ENCODE measurements around the gene ARTN.

ARTN gene, protein sequence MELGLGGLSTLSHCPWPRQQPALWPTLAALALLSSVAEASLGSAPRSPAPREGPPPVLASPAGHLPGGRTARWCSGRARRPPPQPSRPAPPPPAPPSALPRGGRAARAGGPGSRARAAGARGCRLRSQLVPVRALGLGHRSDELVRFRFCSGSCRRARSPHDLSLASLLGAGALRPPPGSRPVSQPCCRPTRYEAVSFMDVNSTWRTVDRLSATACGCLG

DNA sequence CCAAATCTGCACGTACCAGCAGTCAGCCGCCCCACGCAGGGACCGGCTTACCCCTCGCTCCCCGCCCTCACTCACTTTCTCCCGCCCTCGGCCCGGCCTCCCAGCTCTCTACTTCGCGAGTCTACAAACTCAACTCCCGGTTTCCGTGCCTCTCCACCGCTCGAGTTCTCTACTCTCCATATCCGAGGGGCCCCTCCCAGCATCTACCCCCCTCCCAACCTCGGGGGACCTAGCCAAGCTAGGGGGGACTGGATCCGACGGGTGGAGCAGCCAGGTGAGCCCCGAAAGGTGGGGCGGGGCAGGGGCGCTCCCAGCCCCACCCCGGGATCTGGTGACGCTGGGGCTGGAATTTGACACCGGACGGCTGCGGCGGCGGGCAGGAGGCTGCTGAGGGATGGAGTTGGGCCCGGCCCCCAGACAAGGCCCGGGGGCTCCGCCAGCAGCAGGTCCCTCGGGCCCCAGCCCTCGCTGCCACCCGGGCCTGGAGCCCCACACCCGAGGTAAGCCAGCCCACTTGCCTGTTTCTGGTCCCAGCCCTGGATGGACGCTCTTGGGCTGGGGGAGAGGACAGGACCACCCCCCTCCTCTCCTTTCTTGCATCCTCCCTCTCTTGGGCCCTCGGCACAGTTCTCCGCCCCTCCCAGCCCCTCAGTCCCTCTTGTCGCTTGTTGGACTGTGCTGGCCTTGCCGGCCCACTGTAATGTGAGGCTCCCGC is at the start of gene ARTN:
Gene ARTN, plus strand, starts transcription at position 416 of the 715 bp plus-strand sequence. CDS start 1,856 bp downstream, outside the sequence.
- DNase-seq, result peak; percentile 51

DNA sequence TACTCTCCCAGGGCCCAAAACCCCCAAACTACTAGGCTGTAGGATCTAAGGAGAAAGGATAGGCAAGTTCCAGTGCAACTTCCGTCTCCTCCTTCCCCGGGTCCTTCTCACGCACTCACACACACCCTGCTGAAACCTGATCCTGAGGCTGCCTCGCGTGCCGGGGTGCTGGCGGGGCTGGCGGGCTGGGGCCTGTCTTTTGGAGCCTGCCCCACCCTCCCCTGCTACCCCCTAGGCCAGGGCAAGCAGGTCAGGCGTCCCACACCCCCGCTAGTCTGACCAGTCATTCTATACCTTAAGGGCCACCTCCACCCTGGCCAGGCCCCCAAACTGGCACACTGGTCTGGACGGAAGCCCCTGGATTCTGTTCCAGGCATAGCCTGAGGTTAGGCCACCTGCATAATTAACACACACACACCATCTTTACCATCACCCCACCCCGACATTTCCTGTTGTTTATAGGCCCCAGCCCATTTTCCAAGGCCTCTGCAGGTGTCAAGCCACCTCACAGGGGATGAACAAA is 48.3 kb upstream of the ARTN start:
- peak; percentile 34 for DNase-seq

DNA sequence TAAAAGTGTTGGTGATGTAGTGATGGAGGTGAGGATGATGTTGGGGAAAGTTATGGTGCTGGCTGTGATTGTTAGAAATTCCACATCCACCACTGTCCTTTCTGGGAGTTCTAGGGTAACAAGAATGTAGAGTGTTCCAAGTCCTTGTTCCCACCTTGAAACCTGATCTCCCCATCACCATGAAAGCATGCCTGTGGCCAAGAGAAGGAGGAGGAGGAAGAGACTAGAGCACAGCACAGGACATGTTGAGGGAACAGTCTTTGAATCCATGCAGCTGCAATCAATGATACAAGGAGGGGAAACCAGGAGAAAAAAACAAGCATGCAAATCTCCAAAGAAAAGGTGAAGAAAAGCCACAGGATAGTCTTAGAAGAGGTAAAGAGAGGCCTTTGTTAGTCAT is 45.9 kb upstream of the ARTN start:
- DNase-seq, result no peak

DNA sequence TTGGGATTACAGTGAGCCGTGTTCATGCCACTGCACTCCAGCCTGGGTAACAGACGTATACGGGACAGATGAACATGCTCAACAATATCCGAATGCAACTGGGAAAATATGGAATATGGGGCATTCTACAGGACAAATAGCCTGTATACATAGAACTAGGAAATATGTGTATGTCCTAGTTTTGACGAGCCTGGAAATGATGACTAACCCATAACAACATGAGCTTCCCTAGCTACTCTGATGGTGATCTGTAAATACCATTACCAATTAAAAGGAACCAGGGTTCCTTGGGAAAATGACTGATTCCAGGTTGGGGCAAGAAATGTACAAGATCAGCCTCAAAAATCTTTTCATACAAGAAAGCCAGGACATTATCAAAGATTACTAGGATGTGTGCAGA is 42.8 kb upstream of the ARTN start:
- no peak for DNase-seq

DNA sequence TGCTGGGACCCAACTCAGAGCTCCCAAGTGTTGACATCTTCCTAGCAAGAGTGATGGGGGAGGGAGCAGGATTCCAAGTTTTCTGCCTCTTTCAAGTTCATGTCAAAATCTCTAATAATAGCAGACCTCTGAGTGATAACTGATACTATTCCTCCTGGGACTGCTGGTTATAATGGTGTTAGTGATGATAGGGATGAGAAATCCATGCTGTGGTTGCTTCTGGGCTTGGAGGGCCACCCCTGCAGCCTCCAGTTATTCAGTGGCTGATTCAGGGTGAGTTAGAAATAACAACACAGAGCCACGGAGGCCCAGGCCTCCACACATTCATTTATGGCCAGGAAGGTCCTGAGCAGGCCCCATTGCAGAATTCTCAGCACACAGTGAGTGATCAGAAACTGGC is 40.6 kb upstream of the ARTN start:
- no peak for DNase-seq

DNA sequence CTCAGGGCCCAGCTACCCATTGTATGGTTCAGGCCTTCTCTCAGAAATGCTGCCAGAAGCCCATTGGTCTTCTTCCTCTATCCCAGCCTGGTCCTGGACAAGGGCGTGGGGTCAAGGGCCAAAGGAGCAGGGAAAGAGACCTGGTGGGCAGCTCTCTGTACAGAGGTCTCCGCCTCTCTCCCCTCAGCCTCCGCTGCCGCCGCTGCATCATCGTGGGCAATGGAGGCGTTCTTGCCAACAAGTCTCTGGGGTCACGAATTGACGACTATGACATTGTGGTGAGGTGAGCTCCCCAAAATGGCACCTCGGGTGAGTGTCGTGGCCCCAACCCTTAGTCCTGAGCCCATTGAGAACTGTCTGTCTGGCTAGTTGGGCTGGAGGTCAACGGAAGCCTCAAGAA is 34.6 kb upstream of the ARTN start:
- no peak for DNase-seq

DNA sequence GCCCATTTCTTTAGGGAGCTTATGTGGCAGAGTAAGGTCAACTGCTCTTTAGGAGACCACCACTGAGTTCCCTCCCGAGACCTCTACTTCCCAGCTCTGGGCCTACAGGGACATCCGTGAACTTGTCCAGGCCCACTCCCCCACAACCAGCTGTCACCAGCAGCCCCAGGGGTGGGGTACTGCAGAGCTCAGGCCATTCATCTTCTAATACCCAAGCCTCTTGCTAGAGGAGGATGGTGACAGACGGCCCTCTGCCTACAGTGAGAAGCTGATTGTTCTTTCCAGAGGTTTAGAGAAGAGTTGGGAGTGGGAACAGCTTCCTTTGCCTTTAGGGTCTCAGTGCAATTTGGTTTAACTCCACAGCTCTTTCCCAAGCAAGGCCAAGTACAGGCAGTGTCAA is 33.2 kb upstream of the ARTN start:
- DNase-seq, result no peak

DNA sequence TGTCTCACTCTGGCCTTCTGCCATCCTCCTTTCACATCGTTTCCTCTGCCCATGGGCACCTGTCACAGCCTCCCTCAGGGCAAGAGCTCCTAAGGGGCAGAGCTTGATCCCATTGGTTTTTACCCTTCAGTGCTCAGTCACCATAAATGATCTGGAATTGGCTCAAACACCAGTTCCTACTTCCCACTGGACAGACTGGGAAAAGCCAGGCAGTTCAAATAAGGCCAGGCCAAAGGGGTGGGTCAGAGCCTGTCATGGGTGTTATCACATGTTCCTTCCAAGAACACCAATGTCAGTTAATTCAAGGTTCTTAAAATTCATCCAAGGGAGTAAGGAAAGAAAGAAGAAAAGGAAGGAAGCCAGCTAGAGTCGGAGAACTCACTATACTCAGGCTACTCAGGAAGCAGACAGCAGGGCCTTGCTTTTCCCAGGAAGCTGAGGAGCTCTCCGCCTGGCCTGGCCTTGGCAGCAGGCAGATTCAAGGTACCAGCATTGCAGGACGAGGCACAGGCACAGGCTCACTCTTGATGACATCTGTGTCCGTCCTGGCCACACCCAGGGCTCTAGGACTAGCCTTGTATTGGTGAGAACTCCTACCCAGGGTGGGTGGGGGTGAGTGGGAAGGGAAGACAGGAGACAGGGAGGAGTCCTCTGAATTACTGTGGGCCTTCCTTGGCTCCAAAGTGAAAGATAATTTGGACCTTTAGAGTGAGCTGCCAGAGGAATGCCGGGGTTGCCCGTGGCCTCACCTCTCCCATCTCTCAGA is 32.2 kb upstream of the ARTN start:
- DNase-seq, result no peak

DNA sequence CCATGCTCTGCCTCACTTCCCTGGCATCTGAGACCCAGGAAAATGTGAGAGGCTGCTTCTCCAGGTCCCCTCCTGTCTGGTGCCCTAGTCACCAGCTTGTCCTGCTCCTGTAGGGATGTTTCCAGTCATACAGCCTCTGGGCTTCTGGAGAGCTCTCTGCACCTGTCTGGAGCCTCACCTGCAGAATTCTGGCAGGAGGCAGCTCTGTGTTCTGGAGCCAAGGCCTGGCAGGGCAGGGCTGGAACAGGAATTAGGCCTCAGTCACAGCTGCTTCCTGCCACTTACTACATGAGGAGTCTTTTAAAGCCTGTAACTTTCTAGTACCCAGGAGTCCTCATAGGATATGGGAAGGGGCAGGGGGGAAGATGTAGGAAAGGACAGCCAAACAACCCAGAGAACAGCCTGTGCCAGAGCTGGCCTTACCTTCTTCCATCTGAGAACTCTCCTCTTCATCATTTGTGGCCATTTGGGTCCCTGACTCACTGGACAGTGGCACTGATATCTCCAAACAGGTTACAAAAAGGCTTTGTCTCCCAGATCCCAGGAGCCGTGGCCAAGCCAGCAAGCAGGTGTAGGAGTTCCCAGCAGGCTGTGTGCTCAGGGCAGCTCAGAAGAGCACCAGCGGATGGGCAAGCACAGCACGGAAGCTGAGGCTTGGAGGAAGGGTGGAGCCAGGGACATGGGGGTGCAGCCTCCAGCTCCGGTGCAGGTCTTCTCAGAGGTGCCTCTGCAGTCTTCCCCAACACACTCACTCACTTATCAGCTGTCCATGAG is 31.4 kb upstream of the ARTN start:
- DNase-seq, result no peak

DNA sequence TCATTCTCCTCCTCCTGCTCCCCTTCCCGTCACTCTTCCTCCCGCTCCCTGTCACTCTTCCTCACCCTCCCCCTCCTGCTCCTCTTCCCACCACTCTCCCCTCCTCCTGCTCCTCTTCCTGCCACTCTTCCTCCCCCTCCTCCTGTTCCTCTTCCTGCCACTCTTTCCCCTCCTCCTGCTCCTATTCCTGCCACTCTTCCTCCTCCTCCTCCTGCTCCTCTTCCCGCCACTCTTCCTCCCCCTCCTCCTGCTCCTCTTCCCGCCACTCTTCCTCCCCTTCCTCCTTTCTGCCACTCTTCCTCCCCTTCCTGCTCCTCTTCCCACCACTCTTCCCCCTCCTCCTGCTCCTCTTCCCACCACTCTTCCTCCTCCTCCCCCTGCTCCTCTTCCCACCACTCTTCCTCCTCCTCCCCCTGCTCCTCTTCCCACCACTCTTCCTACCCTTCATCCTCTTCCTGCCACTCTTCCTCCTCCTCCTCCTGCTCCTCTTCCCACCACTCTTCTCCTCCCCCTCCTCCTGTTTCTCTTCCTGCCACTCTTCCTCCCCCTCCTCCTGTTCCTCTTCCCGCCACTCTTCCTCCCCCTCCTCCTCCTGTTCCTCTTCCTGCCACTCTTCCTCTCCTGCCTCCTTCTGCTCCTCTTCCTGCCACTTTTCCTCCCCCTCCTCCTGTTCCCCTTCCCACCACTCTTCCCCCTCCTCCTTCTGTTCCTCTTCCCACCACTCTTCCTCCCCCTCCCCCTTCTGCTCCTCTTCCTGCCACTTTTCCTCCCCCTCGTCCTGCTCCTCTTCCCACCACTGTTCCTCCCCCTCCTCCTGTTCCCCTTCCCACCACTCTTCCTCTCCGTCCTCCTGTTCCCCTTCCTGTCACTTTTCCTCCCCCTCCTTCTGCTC is 28.7 kb upstream of the ARTN start:
- DNase-seq, result no peak

DNA sequence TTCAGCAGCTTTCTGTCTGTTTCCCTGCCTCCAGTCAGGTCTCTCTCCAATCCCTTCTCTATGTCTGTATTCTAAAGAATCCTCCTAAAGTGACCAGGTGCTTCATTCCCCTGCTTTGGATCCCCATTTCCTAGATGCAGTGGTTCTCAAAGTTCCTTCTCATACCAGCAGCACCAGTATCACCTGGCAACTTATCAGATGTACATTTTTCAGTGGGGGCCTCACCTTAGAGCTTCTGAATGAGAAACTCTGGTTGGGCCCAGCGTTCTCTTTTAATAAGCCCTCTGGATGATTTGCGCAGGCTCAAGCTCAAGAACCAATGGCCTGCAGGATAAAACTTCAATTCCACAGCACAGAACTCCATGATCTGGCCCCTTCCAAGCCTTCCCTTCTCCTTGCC is 25.4 kb upstream of the ARTN start:
- no peak for DNase-seq

DNA sequence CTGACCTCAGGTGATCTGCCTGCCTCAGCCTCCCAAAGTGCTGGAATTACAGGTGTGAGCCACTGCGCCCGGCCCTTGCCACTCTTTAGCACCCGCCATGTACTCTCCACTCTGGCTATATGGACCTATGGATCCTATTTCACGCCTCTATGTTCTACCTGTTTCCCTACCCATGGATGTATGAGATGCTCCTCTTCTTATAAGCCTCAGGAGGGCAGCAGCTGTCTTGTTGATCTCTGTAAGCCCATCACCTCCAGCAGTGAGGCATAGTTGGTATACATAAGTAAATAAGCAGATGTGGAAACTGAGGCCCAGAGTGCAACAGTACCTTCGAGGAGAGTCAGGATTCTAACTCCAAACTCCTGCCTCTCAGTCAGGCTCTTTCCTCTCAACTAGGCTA is 24.7 kb upstream of the ARTN start:
- no peak for DNase-seq

DNA sequence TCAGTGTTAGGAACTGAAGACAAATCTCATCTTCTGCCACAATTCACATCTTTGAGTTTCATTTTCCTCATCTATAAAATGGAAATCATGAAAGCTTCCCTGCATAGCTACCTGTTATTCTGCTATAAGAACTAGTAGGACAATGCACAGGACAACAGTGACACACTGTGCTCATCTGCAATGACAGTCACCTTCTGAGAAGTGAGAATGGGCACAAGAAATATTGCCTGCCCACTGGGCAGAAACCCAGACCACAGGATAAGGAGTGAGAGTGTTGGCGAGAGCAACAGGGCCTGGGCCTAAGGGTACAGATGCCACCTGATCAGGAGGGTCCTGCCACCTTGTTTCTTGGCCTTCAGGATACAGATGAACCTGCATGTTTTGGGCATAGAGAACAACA is 23.3 kb upstream of the ARTN start:
- no peak for DNase-seq

DNA sequence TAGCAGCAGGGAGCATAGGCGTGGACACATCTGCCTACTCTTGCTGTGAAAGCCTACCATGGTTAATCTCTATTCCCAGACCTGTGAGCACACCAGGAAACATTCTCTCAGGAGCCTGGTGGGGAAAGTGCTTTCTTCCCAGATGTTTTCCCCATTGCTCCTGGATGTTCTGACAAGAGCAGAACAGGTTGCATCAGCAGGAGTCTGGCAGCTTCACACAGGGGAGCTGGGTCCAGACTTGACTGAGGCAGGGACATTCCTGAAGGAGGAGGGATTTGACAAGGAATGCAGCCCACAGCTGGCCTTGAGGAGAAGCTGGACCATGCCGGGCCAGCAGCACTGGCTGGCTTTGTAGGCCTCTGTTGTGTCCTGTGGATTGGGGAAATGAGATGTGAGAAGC is 21.0 kb upstream of the ARTN start:
- DNase-seq, result no peak

DNA sequence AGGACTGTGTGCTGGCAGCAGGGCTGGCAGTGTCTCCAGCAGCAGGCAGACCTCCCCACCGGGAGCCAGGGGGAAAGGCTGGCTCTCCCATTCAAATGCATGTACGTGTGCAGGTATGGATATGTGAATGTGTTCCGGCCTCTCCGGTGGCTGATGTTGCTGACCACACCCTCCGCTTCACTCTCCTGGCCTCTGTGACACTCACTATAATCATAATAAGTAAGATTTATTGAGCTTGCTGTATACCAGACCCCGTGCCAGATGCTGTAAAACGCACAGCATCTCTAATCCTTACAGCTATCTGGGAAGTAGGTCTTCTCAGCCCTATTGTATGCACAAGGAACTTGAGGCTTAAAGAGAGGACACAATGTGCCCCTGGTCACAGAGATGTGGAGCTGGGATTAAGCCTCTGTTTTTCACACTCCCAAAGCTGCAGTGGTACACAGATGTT is 20.5 kb upstream of the ARTN start:
- DNase-seq, result no peak

DNA sequence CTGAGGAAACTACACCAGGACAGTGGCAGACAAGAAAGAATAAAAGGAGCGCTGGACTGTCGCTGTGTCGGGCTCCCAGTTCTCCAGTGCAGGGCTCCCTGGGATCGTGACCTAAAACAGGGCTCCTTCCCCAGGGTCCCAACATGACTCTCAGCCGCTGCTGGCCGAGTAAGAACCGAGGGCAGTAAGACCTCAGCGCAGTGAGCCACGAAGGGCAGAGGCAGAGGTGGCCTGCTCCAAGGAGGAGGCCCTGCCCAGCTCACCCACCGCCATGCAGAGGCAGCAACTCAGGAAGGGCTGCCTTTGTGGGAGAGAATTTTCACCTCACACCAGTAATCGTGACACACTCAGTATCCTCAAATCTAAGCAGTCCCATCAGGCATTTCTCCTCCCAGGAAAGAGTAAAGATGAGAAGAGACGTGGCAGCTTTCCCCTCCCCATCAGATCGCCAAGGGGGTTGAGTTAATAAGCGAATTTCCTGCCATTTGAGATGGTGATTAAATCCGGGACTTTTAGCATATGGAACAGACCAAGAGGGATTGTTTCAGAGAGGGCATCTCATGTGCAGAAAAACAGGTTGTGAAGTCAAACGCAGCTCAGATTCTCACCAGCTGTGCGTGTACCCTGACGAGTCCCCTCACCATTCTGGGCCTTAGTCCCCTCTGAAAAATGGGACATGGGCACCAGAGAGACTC is 19.8 kb upstream of the ARTN start:
- no peak for DNase-seq

DNA sequence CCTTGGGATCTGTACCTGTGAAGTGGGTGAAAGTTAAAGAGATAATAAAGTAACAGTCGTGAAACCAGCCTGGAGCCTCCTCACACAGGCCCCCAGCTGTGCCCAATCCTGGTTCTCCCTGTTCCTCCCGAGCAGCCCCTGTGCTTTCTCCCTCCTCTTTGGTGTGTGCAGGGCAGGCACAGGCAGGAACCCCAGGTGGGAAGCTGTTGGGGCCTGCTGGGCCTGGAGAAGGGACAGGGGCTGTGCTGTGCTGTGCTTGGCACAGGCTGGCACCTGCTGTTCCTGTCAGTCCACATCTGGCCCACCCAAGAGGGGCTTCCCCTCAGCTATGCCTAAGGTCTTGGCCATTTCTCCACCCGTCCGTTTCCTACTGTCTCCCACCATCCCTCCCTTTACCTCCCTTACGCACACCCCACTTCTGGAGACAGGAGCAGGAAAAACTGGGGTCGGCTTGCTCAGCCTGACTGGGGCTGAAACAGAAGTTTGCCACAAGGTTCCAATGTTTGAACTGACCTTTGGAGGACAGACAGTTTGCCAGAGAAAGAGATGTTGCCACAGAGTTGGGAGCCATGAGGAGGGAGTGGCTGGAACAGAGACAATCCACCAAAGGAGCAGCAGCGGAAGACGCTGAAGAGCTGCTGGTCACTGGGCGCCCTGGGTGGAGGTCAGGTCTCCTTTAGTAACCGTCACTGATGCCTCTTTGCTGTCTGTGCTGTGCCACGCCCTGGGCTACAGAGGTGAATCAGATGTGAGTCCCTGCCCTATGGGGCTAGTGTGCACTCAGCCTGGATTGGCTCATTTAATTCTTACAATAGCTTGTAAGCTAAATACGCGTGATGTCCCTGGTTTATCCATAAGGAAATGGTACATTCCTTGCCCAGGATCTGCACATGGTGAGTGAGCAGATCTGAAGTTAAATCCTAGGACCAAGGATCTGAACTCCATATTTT is 18.8 kb upstream of the ARTN start:
- DNase-seq, result no peak

DNA sequence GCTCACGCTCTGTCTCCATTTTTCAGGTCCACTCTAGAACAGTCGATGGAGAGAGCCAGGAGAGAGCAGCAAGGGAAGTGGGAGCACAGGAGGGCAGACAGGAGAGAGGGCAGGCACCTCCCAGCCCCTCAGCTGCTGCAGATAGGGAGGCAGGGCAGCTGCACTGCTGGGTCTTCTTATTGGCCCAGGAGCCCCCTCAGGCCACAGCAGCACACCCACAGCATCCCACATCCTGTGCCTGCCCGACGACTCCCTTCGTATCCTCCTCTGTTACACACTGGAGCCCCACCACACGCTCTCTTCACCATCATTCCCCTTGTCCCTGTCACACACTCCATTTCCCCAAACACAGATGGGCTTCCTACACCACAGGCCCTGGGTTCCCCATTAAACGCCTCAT is 13.7 kb upstream of the ARTN start:
- DNase-seq, result no peak

DNA sequence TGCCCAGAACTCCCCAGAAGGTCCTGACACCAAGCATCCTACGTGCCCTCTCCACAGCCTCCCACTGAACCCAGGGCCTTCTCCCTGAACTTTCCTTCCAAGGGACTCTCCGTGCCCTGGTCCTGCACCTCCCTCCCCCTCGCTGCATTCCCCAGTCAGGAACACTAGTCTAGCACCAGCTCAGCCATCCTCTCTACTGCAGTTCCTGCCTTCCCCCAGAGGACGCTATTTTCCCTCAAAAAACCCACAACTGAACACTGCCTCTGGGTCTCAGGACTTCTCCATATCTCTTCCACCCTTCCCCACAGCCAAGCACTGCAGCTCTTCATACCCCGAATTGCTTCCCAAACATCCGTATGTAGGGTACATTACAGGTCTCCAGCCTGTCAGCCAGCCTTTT is 12.6 kb upstream of the ARTN start:
- DNase-seq, result no peak

DNA sequence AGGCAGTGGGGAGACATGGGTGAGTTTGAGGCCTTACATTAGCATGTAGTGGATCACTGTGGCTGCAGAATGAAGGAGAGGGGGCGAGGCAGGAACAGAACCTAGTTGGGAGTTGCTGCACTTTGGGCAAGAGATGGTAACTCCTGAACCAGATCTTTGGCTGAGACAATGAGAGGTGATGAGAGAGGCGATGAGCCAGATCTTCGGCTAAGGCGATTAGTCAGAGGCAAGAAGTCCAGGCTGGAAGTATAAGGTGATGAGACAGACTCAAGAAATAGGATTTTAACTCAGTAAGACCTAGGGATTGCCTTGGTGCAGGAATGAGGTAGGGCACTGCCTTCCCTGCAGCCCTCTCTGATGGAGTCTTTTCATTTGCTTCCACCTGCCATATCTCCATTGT is 9.1 kb upstream of the ARTN start:
- no peak for DNase-seq

Data from NCI-H1436 (cell line).